B cell (primary cell): ENCODE results near the gene OR4D5. TPM values are rescaled to one million over a fixed set of nuclear protein-coding genes. Genes with fewer than 3 reads are reported as not detected.

Experiments used
- ATAC-seq: fragments of 200-7000 bp; cut with Tn5 transposase; one replicate; pipeline ENCODE4 v1.10.0; 2021; ENCODE audit warnings: low read depth, mild to moderate bottlenecking, moderate number of reproducible peaks, moderate library complexity
- CTCF ChIA-PET: fragments of 350-600 bp; sonication (Branson Sonifier 250); formaldehyde crosslinking; loops from one replicate; lab custom pipeline; 2021; ENCODE audit warnings: antibody characterized with exemption, inconsistent platforms; lab: Charles Lee
- POLR2A ChIA-PET: fragments of 350-600 bp; sonication (Branson Sonifier 250); formaldehyde crosslinking; loops from one replicate; lab custom pipeline; 2021; ENCODE audit warnings: antibody characterized with exemption; lab: Charles Lee
- DNase-seq: peaks from one replicate; pipeline ENCODE4 v3.0.0; 2013
- H2AFZ ChIP-seq: 2 replicates; pipeline ENCODE4 v1.6.1; 2012; ENCODE audit warnings: mild to moderate bottlenecking, low read depth, low read length; ENCODE audit not compliant: insufficient read depth, poor library complexity, severe bottlenecking
- H3K27ac ChIP-seq, 2 donors: 1 replicate in 1 of 2; 2 replicates in 1 of 2; pipeline ENCODE4 v1.5.1; 2012 to 2013; ENCODE audit warnings: low read length in 2 of 2, mild to moderate bottlenecking in 2 of 2, moderate library complexity in 1 of 2
- H3K27me3 ChIP-seq, 4 experiments: fragments of 200-600 bp in 1 of 4; sonication (generic) in 1 of 4; replicated peaks in 1 of 4; 1 replicate in 2 of 4; 2 replicates in 2 of 4; pipeline versions ENCODE4 v1.6.1 to v1.7.0; 2013 to 2016; ENCODE audit warnings: low read length in 3 of 4, mild to moderate bottlenecking in 2 of 4, mixed read lengths in 1 of 4, moderate library complexity in 1 of 4; ENCODE audit not compliant: insufficient read depth in 4 of 4, control insufficient read depth in 3 of 4; ENCODE audit errors: control extremely low read depth in 1 of 4
- H3K36me3 ChIP-seq, 2 experiments: replicated peaks in 1 of 2; 1 replicate in 1 of 2; 2 replicates in 1 of 2; pipeline versions ENCODE4 v1.6.1 to v1.7.1; 2013; ENCODE audit warnings: low read length in 1 of 2; ENCODE audit not compliant: insufficient read depth in 2 of 2, control insufficient read depth in 1 of 2; ENCODE audit errors: control extremely low read depth in 1 of 2, extremely low read depth in 1 of 2
- H3K4me1 ChIP-seq, 2 donors: fragments of 200-600 bp in 1 of 2; sonication (generic) in 1 of 2; 1 replicate in 1 of 2; 2 replicates in 1 of 2; pipeline versions ENCODE4 v1.5.1 to v1.6.1; 2013 to 2017; ENCODE audit warnings: low read length in 2 of 2; ENCODE audit not compliant: control insufficient read depth in 2 of 2, insufficient read depth in 2 of 2
- H3K4me2 ChIP-seq: replicated peaks from 2 replicates; pipeline ENCODE3; 2012; ENCODE audit warnings: mild to moderate bottlenecking, low read depth, low read length; ENCODE audit not compliant: poor library complexity, severe bottlenecking
- H3K4me3 ChIP-seq, 5 experiments: fragments of 200-600 bp in 1 of 5; sonication (generic) in 1 of 5; 1 replicate in 3 of 5; 2 replicates in 2 of 5; pipeline versions ENCODE4 v1.5.1 to v1.7.0; 2011 to 2016; ENCODE audit warnings: low read length in 4 of 5, mild to moderate bottlenecking in 4 of 5, low read depth in 2 of 5, control low read depth in 1 of 5, moderate library complexity in 1 of 5; ENCODE audit not compliant: insufficient read depth in 1 of 5; ENCODE audit errors: control extremely low read depth in 1 of 5, extremely low read depth in 1 of 5
- H3K79me2 ChIP-seq: fragments of 200-600 bp; sonication (generic); one replicate; pipeline ENCODE4 v1.6.0; 2016; ENCODE audit warnings: low read length; ENCODE audit not compliant: control insufficient read depth, insufficient read depth
- H3K9ac ChIP-seq: fragments of 200-600 bp; sonication (generic); 2 replicates; pipeline ENCODE4 v1.6.1; 2017; ENCODE audit warnings: mild to moderate bottlenecking, low read length, moderate library complexity
- H3K9me3 ChIP-seq, 3 donors: one replicate each; pipeline versions ENCODE4 v1.6.1 to v1.7.1; 2013; ENCODE audit warnings: low read length in 2 of 3; ENCODE audit not compliant: control insufficient read depth in 2 of 3, insufficient read depth in 1 of 3; ENCODE audit errors: control extremely low read depth in 1 of 3
- H4K20me1 ChIP-seq: 2 replicates; pipeline ENCODE4 v1.6.0; 2012; ENCODE audit warnings: mild to moderate bottlenecking, low read length; ENCODE audit not compliant: insufficient read depth, control insufficient read depth, poor library complexity, severe bottlenecking
- H3K27ac Mint-ChIP-seq: one replicate; pipeline ENCODE4 v1.8.0; 2021; ENCODE audit warnings: mixed read lengths
- H3K27me3 Mint-ChIP-seq: one replicate; pipeline ENCODE4 v1.8.0; 2021; ENCODE audit warnings: mixed read lengths
- H3K4me1 Mint-ChIP-seq: one replicate; pipeline ENCODE4 v1.8.0; 2021; ENCODE audit warnings: mixed read lengths
- H3K4me3 Mint-ChIP-seq: one replicate; pipeline ENCODE4 v1.8.0; 2021; ENCODE audit warnings: mixed read lengths
- H3K9me3 Mint-ChIP-seq: one replicate; pipeline ENCODE4 v1.8.0; 2022; ENCODE audit warnings: mixed read lengths; ENCODE audit not compliant: insufficient read depth
- CTCF ChIP-seq: fragments of 200-600 bp; IDR thresholded peaks from one replicate; pipeline ENCODE4 v1.8.0; 2022; ENCODE audit warnings: antibody characterized with exemption, mild to moderate bottlenecking
- EZH2 ChIP-seq: IDR thresholded peaks from 2 replicates; pipeline ENCODE4 v1.6.1; 2012; ENCODE audit warnings: borderline replicate concordance, low read depth, mild to moderate bottlenecking, moderate library complexity, low read length; ENCODE audit not compliant: insufficient read depth, poor library complexity, severe bottlenecking
- WGBS: methylation state at CpG from one replicate; pipeline ENCODE4 v1.1.5; 2013; ENCODE audit warnings: missing lambda C conversion rate; ENCODE audit not compliant: insufficient coverage; 5-methylcytosine and 5-hydroxymethylcytosine counted together
- intact Hi-C: fragments of 100-400 bp; cut with micrococcal nuclease; formaldehyde crosslinking; loops from one replicate; pipeline ENCODE4 v1.10.0; 2022
- polyA plus RNA-seq: library from polyadenylated mRNA; depleted of rRNA; stranded (reverse); fragments of >200 nt; gene quantifications from 2 replicates; pipeline ENCODE4 v1.2.3, GENCODE V29; 2012
- total RNA-seq, 2 donors: library from RNA; stranded (reverse); fragments of 120-200 nt in 1 of 2; gene quantifications; 1 replicate in 1 of 2; 2 replicates in 1 of 2; pipeline versions ENCODE4 v1.2.3 to v1.2.4, GENCODE V29; 2013 to 2022

OR4D5 gene
- total and polyA plus RNA-seq, 2 donors (not counting 1 experiment from before 2014, with no cell fraction given), result not detected

DNA sequence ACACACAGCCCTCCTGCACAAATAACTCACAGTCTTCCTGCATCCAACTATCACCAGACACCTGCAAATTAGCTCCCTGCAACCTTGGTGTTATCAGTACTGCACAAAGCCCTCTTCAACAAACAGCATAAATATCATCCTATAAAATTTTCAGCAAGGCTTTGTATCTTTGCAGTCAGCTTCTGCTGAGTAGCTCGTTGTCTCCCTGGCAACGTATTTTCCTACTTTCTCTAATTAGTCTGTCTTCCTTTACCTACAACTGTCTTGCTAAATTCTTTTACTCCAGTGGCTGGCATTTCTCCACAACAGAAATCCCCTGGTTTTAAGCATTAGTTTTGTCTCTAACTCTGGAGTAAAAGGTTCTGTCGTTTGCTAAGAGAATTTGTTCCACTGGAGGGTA is 33.6 kb upstream of the OR4D5 start:
- H3K36me3 ChIP-seq, result no peaks in the 10 kb centered on the region
- H3K4me1 ChIP-seq, result no peaks in the 10 kb centered on the region
- peaks cover 10% of the 10 kb centered on the region for H3K27me3 Mint-ChIP-seq
- H3K79me2 ChIP-seq, result no peaks in the 10 kb centered on the region
- ATAC-seq, result no peak
- H3K9me3 ChIP-seq, result no peaks in the 10 kb centered on the region
- no peak overlapping the region for H3K27ac Mint-ChIP-seq
- 86% methylated on average over 2 of the region's 3 CpGs for WGBS
- H4K20me1 ChIP-seq, result no peaks in the 10 kb centered on the region
- no peak overlapping the region for H3K4me2 ChIP-seq
- H3K27ac ChIP-seq, result no peak overlapping the region
- no peaks in the 10 kb centered on the region for H3K4me1 Mint-ChIP-seq
- no peak overlapping the region for H2AFZ ChIP-seq
- intact Hi-C loops, result no loop called here
- H3K4me3 ChIP-seq, result no peak overlapping the region
- no peaks in the 10 kb centered on the region for H3K27me3 ChIP-seq
- CTCF ChIA-PET, result no interaction called here
- no peak for TF ChIP-seq EZH2
- no peak for TF ChIP-seq CTCF
- no peaks in the 10 kb centered on the region for H3K9me3 Mint-ChIP-seq
- no peak overlapping the region for H3K4me3 Mint-ChIP-seq
- H3K9ac ChIP-seq, result no peak overlapping the region
- POLR2A ChIA-PET, result no interaction called here
- DNase-seq, result no peak

DNA sequence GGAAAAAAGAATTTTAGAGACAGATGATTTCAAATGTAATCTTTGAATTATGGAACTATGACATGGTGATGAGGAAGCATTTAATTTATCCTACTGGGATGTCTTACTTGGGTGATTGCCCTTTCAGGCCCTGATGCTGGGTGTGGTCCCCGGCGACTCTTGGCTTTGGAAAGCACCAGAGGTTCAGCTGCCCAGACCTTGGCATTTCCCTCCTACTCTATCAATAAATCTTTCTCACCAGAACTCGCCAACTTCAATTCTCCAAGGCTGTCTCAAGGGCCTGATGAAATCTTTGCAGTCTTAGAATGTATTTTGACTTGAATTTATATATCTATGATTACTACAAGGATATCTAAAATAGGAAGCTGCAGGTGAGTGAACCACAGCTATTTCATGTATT is 18.5 kb upstream of the OR4D5 start:
- CTCF ChIA-PET, result no interaction called here

More for the DNA sequence above, 18.5 kb upstream of the OR4D5 start:
- Mint-ChIP-seq H3K9me3 (no peaks in the 10 kb centered on the region), H3K27ac (no peak overlapping the region), H3K4me3 (no peak overlapping the region), H3K4me1 (no peaks in the 10 kb centered on the region), H3K27me3 (no peaks in the 10 kb centered on the region)
- H3K9ac ChIP-seq, result no peak overlapping the region
- TF ChIP-seq CTCF (no peak), EZH2 (no peak)
- H3K27ac ChIP-seq, result no peak overlapping the region
- no peaks in the 10 kb centered on the region for H3K79me2 ChIP-seq
- no peak overlapping the region for H3K4me3 ChIP-seq
- intact Hi-C loops, result no loop called here
- no peaks in the 10 kb centered on the region for H3K27me3 ChIP-seq
- 100% methylated on average over 2 of the region's 3 CpGs for WGBS
- DNase-seq (no peak), ATAC-seq (no peak)
- H3K4me2 ChIP-seq, result no peak overlapping the region
- no peaks in the 10 kb centered on the region for H3K9me3 ChIP-seq
- no peaks in the 10 kb centered on the region for H3K4me1 ChIP-seq
- POLR2A ChIA-PET, result no interaction called here
- no peaks in the 10 kb centered on the region for H3K36me3 ChIP-seq
- no peak overlapping the region for H2AFZ ChIP-seq
- no peaks in the 10 kb centered on the region for H4K20me1 ChIP-seq
